Transverse colon (tissue), 4 donors: ENCODE data around the gene PRKCI.

ENCODE experiments used
- EP300 ChIP-seq: sonication (generic); formaldehyde crosslinking; IDR thresholded peaks from one replicate; pipeline ENCODE4 v1.6.1; 2017; ENCODE audit warnings: antibody characterized with exemption, low read depth
- POLR2A ChIP-seq: fragments of 450-650 bp; IDR thresholded peaks from one replicate; pipeline ENCODE4 v1.6.1; 2016; ENCODE audit warnings: antibody characterized with exemption, mild to moderate bottlenecking, moderate library complexity
- POLR2AphosphoS5 ChIP-seq, 3 donors: sonication (generic); formaldehyde crosslinking; IDR thresholded peaks; one replicate each; pipeline ENCODE4 v1.6.1; 2016; ENCODE audit warnings: antibody characterized with exemption in 3 of 3
- TF ChIP-seq, protein P1 (sequence below), 5 experiments: fragments of 200-600 bp in 3 of 5; fragments of 450-650 bp in 2 of 5; sonication (generic) in 3 of 5; IDR thresholded peaks; 1 replicate in 2 of 5; 2 replicates in 3 of 5; pipeline ENCODE4 v1.5.1; 2016 to 2017; ENCODE audit warnings: antibody characterized with exemption in 5 of 5, inconsistent platforms in 3 of 5, mild to moderate bottlenecking in 2 of 5, moderate library complexity in 1 of 5

DNA sequence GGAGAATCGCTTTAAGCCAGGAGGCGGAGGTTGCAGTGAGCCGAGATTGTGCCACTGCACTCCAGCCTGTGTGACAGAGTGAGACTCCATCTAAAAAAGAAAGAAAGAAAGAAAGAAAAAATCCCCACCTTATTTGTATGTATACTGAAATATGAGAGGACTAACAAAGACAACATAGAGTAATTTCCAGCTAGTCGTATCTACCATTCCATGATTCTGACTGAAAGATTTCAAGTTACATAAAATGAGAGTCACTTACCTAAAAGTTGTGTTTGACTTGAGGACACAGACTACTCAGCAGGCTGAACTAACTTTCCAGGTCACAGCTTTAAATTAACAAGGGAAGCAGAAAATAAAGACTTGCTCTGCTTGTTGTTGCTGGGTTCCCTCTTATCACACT lies 18.8 kb upstream of the PRKCI start:
- no peak for TF ChIP-seq EP300
- TF ChIP-seq POLR2AphosphoS5 (IDR thresholded peaks at IDR 0.05) = no peak
- no peak for TF ChIP-seq POLR2A
- TF ChIP-seq, protein P1, sequence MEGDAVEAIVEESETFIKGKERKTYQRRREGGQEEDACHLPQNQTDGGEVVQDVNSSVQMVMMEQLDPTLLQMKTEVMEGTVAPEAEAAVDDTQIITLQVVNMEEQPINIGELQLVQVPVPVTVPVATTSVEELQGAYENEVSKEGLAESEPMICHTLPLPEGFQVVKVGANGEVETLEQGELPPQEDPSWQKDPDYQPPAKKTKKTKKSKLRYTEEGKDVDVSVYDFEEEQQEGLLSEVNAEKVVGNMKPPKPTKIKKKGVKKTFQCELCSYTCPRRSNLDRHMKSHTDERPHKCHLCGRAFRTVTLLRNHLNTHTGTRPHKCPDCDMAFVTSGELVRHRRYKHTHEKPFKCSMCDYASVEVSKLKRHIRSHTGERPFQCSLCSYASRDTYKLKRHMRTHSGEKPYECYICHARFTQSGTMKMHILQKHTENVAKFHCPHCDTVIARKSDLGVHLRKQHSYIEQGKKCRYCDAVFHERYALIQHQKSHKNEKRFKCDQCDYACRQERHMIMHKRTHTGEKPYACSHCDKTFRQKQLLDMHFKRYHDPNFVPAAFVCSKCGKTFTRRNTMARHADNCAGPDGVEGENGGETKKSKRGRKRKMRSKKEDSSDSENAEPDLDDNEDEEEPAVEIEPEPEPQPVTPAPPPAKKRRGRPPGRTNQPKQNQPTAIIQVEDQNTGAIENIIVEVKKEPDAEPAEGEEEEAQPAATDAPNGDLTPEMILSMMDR (IDR thresholded peaks at IDR 0.05) = no peak
